GM23248 (cell line): ENCODE measurements around the gene MEGF11. TPM values are rescaled to one million over a fixed set of nuclear protein-coding genes. Genes with fewer than 3 reads are reported as not detected.

ENCODE experiments used
- DNase-seq: peaks from one replicate; pipeline ENCODE4 v3.0.0-alpha.2; 2015
- H2AFZ ChIP-seq: fragments of 200-600 bp; sonication (generic); 2 replicates; pipeline ENCODE4 v1.6.1; 2016; ENCODE audit warnings: antibody characterized with exemption
- H3F3A ChIP-seq: fragments of 200-600 bp; sonication (generic); 2 replicates; pipeline ENCODE4 v1.6.1; 2016; ENCODE audit warnings: mild to moderate bottlenecking, antibody characterized with exemption, mixed run types; ENCODE audit not compliant: insufficient read depth
- H3K27ac ChIP-seq: fragments of 200-600 bp; sonication (generic); 2 replicates; pipeline ENCODE4 v1.5.1; 2016; ENCODE audit warnings: mild to moderate bottlenecking
- H3K27me3 ChIP-seq: fragments of 200-600 bp; sonication (generic); replicated peaks from 2 replicates; pipeline ENCODE4 v1.6.1; 2016; ENCODE audit warnings: mild to moderate bottlenecking; ENCODE audit not compliant: insufficient read depth
- H3K36me3 ChIP-seq: fragments of 200-600 bp; sonication (generic); 2 replicates; pipeline ENCODE4 v1.6.1; 2016; ENCODE audit warnings: low read depth, mild to moderate bottlenecking
- H3K4me1 ChIP-seq: fragments of 200-600 bp; sonication (generic); 2 replicates; pipeline ENCODE4 v1.6.1; 2016; ENCODE audit warnings: mild to moderate bottlenecking; ENCODE audit not compliant: insufficient read depth
- H3K4me2 ChIP-seq: fragments of 200-600 bp; sonication (generic); one replicate; pipeline ENCODE4 v1.6.1; 2016; ENCODE audit warnings: mild to moderate bottlenecking; ENCODE audit not compliant: unreplicated experiment
- H3K4me3 ChIP-seq: fragments of 200-600 bp; sonication (generic); 2 replicates; pipeline ENCODE4 v1.5.1; 2016; ENCODE audit warnings: mild to moderate bottlenecking
- H3K79me2 ChIP-seq: fragments of 200-600 bp; sonication (generic); 2 replicates; pipeline ENCODE4 v1.6.1; 2016; ENCODE audit warnings: mild to moderate bottlenecking; ENCODE audit not compliant: insufficient read depth
- H3K9ac ChIP-seq: fragments of 200-600 bp; sonication (generic); 2 replicates; pipeline ENCODE4 v1.6.1; 2016; ENCODE audit warnings: mild to moderate bottlenecking
- H3K9me2 ChIP-seq: fragments of 200-600 bp; sonication (generic); 2 replicates; pipeline ENCODE4 v1.6.1; 2016; ENCODE audit warnings: mixed run types, mild to moderate bottlenecking, moderate library complexity; ENCODE audit not compliant: insufficient read depth
- H3K9me3 ChIP-seq: fragments of 200-600 bp; sonication (generic); one replicate; pipeline ENCODE4 v1.6.1; 2017; ENCODE audit warnings: low read depth
- H4K20me1 ChIP-seq: fragments of 200-600 bp; sonication (generic); 2 replicates; pipeline ENCODE4 v1.6.0; 2016; ENCODE audit not compliant: insufficient read depth
- EZH2 ChIP-seq: fragments of 200-600 bp; sonication (generic); IDR thresholded peaks from 2 replicates; pipeline ENCODE4 v1.6.1; 2018; ENCODE audit warnings: antibody characterized with exemption, mild to moderate bottlenecking; ENCODE audit not compliant: insufficient read depth, poor library complexity, severe bottlenecking
- EZH2phosphoT487 ChIP-seq: fragments of 200-600 bp; sonication (generic); IDR thresholded peaks from 2 replicates; pipeline ENCODE4 v1.6.1; 2018; ENCODE audit warnings: antibody characterized with exemption, moderate library complexity, mild to moderate bottlenecking, low read depth; ENCODE audit not compliant: insufficient read depth
- WGBS, 2 experiments: methylation state at CpG; one replicate each; pipeline ENCODE4 v1.1.6; 2015 to 2017; ENCODE audit warnings: low lambda C conversion rate in 2 of 2, low coverage in 1 of 2; ENCODE audit errors: missing lambda C conversion rate in 2 of 2; 5-methylcytosine and 5-hydroxymethylcytosine counted together
- in situ Hi-C: fragments of 300-500 bp; cut with MboI; formaldehyde crosslinking; loops from 2 replicates; pipeline ENCODE4 v1.15.0; 2020
- polyA plus RNA-seq: library from polyadenylated mRNA; unstranded; fragments of >200 nt; fragmentation: Nextera tagmentation; extraction: Ambion mirVana; gene quantifications from 2 replicates; pipeline ENCODE4 v1.2.1, GENCODE V29; 2016
- total RNA-seq: library from RNA; depleted of rRNA; stranded (reverse); fragments of >200 nt; shearing (Covaris generic); gene quantifications from 2 replicates; pipeline ENCODE4 v1.2.3, GENCODE V29; 2014

MEGF11 gene
- total and polyA plus RNA-seq, 2 experiments from 2014 or later = 0.14 TPM; not detected in 1

- no peak overlapping the region for H3K4me3 ChIP-seq
- H3K9ac ChIP-seq = no peak overlapping the region
- H3K9me2 ChIP-seq = no peaks in the 10 kb centered on the region
- H3K79me2 ChIP-seq = no peaks in the 10 kb centered on the region
- no peak overlapping the region for H2AFZ ChIP-seq
- no peak for TF ChIP-seq EZH2phosphoT487
- TF ChIP-seq EZH2 = no peak
- no peak overlapping the region for H3K27ac ChIP-seq
- no peaks in the 10 kb centered on the region for H4K20me1 ChIP-seq
- H3F3A ChIP-seq = no peaks in the 10 kb centered on the region
- 17 to 19% methylated on average over 8 of the region's 8 CpGs for WGBS, 2 experiments
- no peaks in the 10 kb centered on the region for H3K9me3 ChIP-seq
- H3K4me1 ChIP-seq = no peaks in the 10 kb centered on the region
- no peaks in the 10 kb centered on the region for H3K36me3 ChIP-seq
- in situ Hi-C loops = no loop called here
- DNase-seq = no peak
- peaks cover 72% of the 10 kb centered on the region for H3K27me3 ChIP-seq
- no peak overlapping the region for H3K4me2 ChIP-seq
Observed at GRCh38 chr15:66128116-66128680, 125.4 kb downstream of the MEGF11 start.

DNA sequence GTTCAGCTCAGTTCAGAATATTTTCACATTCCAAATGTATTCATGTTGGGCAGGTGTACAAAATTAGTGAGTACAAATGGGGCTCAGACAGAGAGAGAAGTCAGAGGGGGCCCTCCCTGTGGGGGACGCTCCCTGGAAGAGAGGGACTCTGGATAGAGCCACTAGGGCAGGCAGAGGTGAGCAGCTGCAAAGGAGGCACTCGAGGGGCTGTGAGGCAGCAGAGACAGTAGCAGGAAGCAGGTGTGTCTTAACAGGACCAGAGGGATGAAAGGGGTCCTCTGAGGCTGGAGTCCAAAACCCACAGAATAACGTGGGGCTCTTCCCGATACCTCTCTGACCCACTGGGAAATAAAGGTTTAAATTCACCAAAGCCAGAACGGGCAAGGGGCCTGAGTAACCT lies 127.1 kb downstream of the MEGF11 start:
- H3K9me2 ChIP-seq = no peaks in the 10 kb centered on the region
- no peaks in the 10 kb centered on the region for H4K20me1 ChIP-seq
- TF ChIP-seq EZH2 = no peak
- no peak for TF ChIP-seq EZH2phosphoT487
- H3K27me3 ChIP-seq = peaks cover 71% of the 10 kb centered on the region
- H3K4me2 ChIP-seq = no peak overlapping the region
- H3K79me2 ChIP-seq = no peaks in the 10 kb centered on the region
- H3K4me3 ChIP-seq = no peak overlapping the region
- DNase-seq = no peak
- no peaks in the 10 kb centered on the region for H3K36me3 ChIP-seq
- H3K9me3 ChIP-seq = no peaks in the 10 kb centered on the region
- H3K4me1 ChIP-seq = no peaks in the 10 kb centered on the region
- no peak overlapping the region for H3K27ac ChIP-seq
- whole genome bisulfite sequencing, 2 experiments = 31 to 32% methylated on average over 5 of the region's 5 CpGs
- in situ Hi-C loops = no loop called here
- H3F3A ChIP-seq = no peaks in the 10 kb centered on the region
- H2AFZ ChIP-seq = no peak overlapping the region
- H3K9ac ChIP-seq = no peak overlapping the region

GRCh38 chr15:66126031-66126441 lies 127.5 kb downstream of the MEGF11 start:
- no peaks in the 10 kb centered on the region for H3F3A ChIP-seq
- in situ Hi-C loops = no loop called here
- H3K9me2 ChIP-seq = no peaks in the 10 kb centered on the region
- no peaks in the 10 kb centered on the region for H4K20me1 ChIP-seq
- no peak overlapping the region for H2AFZ ChIP-seq
- H3K27ac ChIP-seq = no peak overlapping the region
- DNase-seq = no peak
- WGBS, 2 experiments = 21 to 27% methylated on average over 6 of the region's 6 CpGs
- H3K4me3 ChIP-seq = no peak overlapping the region
- no peak overlapping the region for H3K4me2 ChIP-seq
- no peaks in the 10 kb centered on the region for H3K4me1 ChIP-seq
- H3K36me3 ChIP-seq = no peaks in the 10 kb centered on the region
- H3K9ac ChIP-seq = no peak overlapping the region
- H3K79me2 ChIP-seq = no peaks in the 10 kb centered on the region
- peaks cover 72% of the 10 kb centered on the region for H3K27me3 ChIP-seq
- H3K9me3 ChIP-seq = no peaks in the 10 kb centered on the region
- TF ChIP-seq EZH2phosphoT487 = no peak
- no peak for TF ChIP-seq EZH2

DNA sequence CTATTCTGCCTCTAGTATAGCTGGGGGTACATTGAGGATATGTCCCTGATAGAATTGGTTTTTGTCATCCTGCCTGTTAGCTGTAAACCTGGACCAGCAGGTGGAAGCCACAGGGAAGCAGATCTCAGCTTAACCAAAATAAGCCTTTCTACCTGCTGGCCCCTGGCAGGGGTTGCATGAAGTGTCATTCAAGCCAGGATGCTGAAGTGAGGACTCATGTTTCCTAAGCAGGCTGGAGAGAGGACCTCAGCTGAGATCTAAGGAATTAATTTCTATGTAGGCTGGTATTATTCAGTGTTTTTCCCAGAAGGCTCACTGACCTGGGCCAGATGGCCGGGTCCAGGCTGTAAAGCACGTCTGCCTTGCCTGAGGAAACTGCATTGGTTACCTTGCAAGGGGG lies 128.9 kb downstream of the MEGF11 start:
- no peaks in the 10 kb centered on the region for H3K36me3 ChIP-seq
- H3K9ac ChIP-seq = no peak overlapping the region
- H3K9me2 ChIP-seq = no peaks in the 10 kb centered on the region
- no peak overlapping the region for H3K4me3 ChIP-seq
- in situ Hi-C loops = no loop called here
- H3F3A ChIP-seq = no peaks in the 10 kb centered on the region
- H3K27ac ChIP-seq = no peak overlapping the region
- 49 to 50% methylated on average over 2 of the region's 2 CpGs for WGBS, 2 experiments
- H3K4me1 ChIP-seq = no peaks in the 10 kb centered on the region
- H3K9me3 ChIP-seq = no peaks in the 10 kb centered on the region
- H3K79me2 ChIP-seq = no peaks in the 10 kb centered on the region
- H2AFZ ChIP-seq = no peak overlapping the region
- no peak for DNase-seq
- no peak overlapping the region for H3K4me2 ChIP-seq
- TF ChIP-seq EZH2phosphoT487 = no peak
- H4K20me1 ChIP-seq = no peaks in the 10 kb centered on the region
- H3K27me3 ChIP-seq = peaks cover 65% of the 10 kb centered on the region

DNA sequence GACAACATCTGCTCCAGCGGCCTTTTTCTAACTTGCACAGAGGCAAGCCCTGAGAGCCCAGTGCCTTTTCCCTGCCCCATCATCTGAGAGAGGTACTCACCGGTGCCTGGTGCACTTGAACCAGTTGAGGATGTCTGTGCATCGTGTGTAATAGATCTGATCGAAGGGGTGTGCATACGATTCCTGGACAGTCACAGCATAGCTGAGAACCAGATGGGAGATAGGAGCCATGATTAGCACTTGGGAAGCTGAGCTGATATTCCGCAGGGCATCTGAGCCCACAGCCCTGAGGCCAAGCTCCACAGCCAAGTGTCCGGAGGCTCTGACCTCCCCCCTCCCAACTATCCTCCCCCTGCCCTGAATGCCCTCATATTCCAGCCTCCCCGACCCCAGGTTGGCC lies 129.8 kb downstream of the MEGF11 start:
- no peaks in the 10 kb centered on the region for H3K9me2 ChIP-seq
- H3K4me3 ChIP-seq = no peak overlapping the region
- no peaks in the 10 kb centered on the region for H3K79me2 ChIP-seq
- no peak for DNase-seq
- no peaks in the 10 kb centered on the region for H4K20me1 ChIP-seq
- H3K9me3 ChIP-seq = no peaks in the 10 kb centered on the region
- H3K4me2 ChIP-seq = no peak overlapping the region
- peaks cover 58% of the 10 kb centered on the region for H3K27me3 ChIP-seq
- H3K4me1 ChIP-seq = no peaks in the 10 kb centered on the region
- no peak overlapping the region for H2AFZ ChIP-seq
- TF ChIP-seq EZH2phosphoT487 (no peak), EZH2 (no peak)
- H3F3A ChIP-seq = no peaks in the 10 kb centered on the region
- no peak overlapping the region for H3K27ac ChIP-seq
- 42 to 51% methylated on average over 8 of the region's 8 CpGs for WGBS, 2 experiments
- no peak overlapping the region for H3K9ac ChIP-seq
- no peaks in the 10 kb centered on the region for H3K36me3 ChIP-seq
- in situ Hi-C loops = no loop called here
